GM19099 (cell line): ENCODE data around the gene LANCL3.
"Not testable (repeated sequence)": the region's sequence is repeated elsewhere in the genome, so short reads cannot be mapped to it uniquely, and the experiment has no call there.

Experiments
- POLR2A ChIP-seq: IDR thresholded peaks from 3 replicates; pipeline ENCODE4 v1.6.1; 2011; ENCODE audit warnings: low read depth; ENCODE audit not compliant: insufficient read length; ENCODE audit errors: extremely low read depth

Gene LANCL3

GRCh38 chrX:37571426-37572107 is at the start of gene LANCL3:
LANCL3 (plus strand) TSS chrX:37571661; CDS start chrX:37571871, 210 bp downstream.
- not testable (repeated sequence) for TF ChIP-seq POLR2A

- no peak for TF ChIP-seq POLR2A
These were observed 29.5 kb upstream of the LANCL3 start for GRCh38 chrX:37541991-37542390.

GRCh38 chrX:37542791-37543190 is 28.7 kb upstream of the LANCL3 start:
- no peak for TF ChIP-seq POLR2A

- no peak for TF ChIP-seq POLR2A
These were observed 28.1 kb upstream of the LANCL3 start for GRCh38 chrX:37543324-37543723.

GRCh38 chrX:37545066-37545465 is 26.4 kb upstream of the LANCL3 start:
- no peak for TF ChIP-seq POLR2A

GRCh38 chrX:37553476-37553875 is 18.0 kb upstream of the LANCL3 start:
- TF ChIP-seq POLR2A, result no peak

- no peak for TF ChIP-seq POLR2A
These were observed 6.6 kb downstream of the LANCL3 start for GRCh38 chrX:37578045-37578444.

- TF ChIP-seq POLR2A, result no peak
These were observed 8.6 kb downstream of the LANCL3 start for GRCh38 chrX:37580080-37580479.

- no peak for TF ChIP-seq POLR2A
These were observed 18.6 kb downstream of the LANCL3 start for GRCh38 chrX:37590047-37590446.

- no peak for TF ChIP-seq POLR2A
These were observed 23.4 kb downstream of the LANCL3 start for GRCh38 chrX:37594755-37595382.

- TF ChIP-seq POLR2A, result no peak
These were observed 28.3 kb downstream of the LANCL3 start for GRCh38 chrX:37599729-37600128.

- TF ChIP-seq POLR2A, result no peak
These were observed 32.5 kb downstream of the LANCL3 start for GRCh38 chrX:37603938-37604409.

- TF ChIP-seq POLR2A, result no peak
These were observed 35.8 kb downstream of the LANCL3 start for GRCh38 chrX:37607243-37607642.

GRCh38 chrX:37608156-37608555 is 36.7 kb downstream of the LANCL3 start:
- TF ChIP-seq POLR2A, result no peak

- TF ChIP-seq POLR2A, result no peak
These were observed 38.3 kb downstream of the LANCL3 start for GRCh38 chrX:37609727-37610126.

GRCh38 chrX:37613933-37614332 is 42.5 kb downstream of the LANCL3 start:
- no peak for TF ChIP-seq POLR2A
